HG02870 (cell line): Measurements from ENCODE around the gene ZBTB46.
"Not testable (repeated sequence)": the region's sequence is repeated elsewhere in the genome, so short reads cannot be mapped to it uniquely, and the experiment has no call there.

Experiments used
- ATAC-seq: cut with Tn5 transposase; IDR thresholded peaks from one replicate; pipeline ENCODE4 v1.9.1; 2021; ENCODE audit warnings: mild to moderate bottlenecking, moderate library complexity; ENCODE audit not compliant: unreplicated experiment

The ZBTB46 gene

GRCh38 chr20:63858393-63859165 is 27.5 kb upstream of the ZBTB46 start:
- ATAC-seq, result no peak

GRCh38 chr20:63857764-63858392 is 26.8 kb upstream of the ZBTB46 start:
- ATAC-seq, result no peak

GRCh38 chr20:63856098-63856511 is 25.0 kb upstream of the ZBTB46 start:
- no peak for ATAC-seq

GRCh38 chr20:63855363-63856097 is 24.5 kb upstream of the ZBTB46 start:
- ATAC-seq, result no peak

- ATAC-seq, result no peak
Measured at GRCh38 chr20:63854766-63855362, 23.8 kb upstream of the ZBTB46 start.

- ATAC-seq, result no peak
Measured at GRCh38 chr20:63854069-63854765, 23.2 kb upstream of the ZBTB46 start.

GRCh38 chr20:63853733-63854068 is 22.6 kb upstream of the ZBTB46 start:
- not testable (repeated sequence) for ATAC-seq

GRCh38 chr20:63851548-63851943 is 20.5 kb upstream of the ZBTB46 start:
- ATAC-seq, result not testable (repeated sequence)

- peak; percentile 72 for ATAC-seq
Measured at GRCh38 chr20:63850689-63851547, 19.9 kb upstream of the ZBTB46 start.

- ATAC-seq, result no peak
Measured at GRCh38 chr20:63848003-63848911, 17.2 kb upstream of the ZBTB46 start.

GRCh38 chr20:63847237-63848002 is 16.4 kb upstream of the ZBTB46 start:
- no peak for ATAC-seq

- no peak for ATAC-seq
Measured at GRCh38 chr20:63846888-63847236, 15.8 kb upstream of the ZBTB46 start.

- no peak for ATAC-seq
Measured at GRCh38 chr20:63846128-63846771, 15.2 kb upstream of the ZBTB46 start.

- no peak for ATAC-seq
Measured at GRCh38 chr20:63844511-63844991, 13.5 kb upstream of the ZBTB46 start.

GRCh38 chr20:63843778-63844177 is 12.7 kb upstream of the ZBTB46 start:
- no peak for ATAC-seq

- no peak for ATAC-seq
Measured at GRCh38 chr20:63843222-63843621, 12.2 kb upstream of the ZBTB46 start.

- ATAC-seq, result no peak
Measured at GRCh38 chr20:63842258-63842657, 11.2 kb upstream of the ZBTB46 start.

GRCh38 chr20:63840405-63840828 is 9.4 kb upstream of the ZBTB46 start:
- no peak for ATAC-seq
